ENCODE results near the gene EYS. TPM values are rescaled to one million over a fixed set of nuclear protein-coding genes. Genes with fewer than 3 reads are reported as not detected.

Gene EYS
- polyA plus RNA-seq, 1 experiment = not detected

GRCh38 chr6:63797721-63798120 lies 1909.3 kb downstream of the EYS start:
- ChIA-PET CTCF (interaction anchor here (2.5 kb wide), 1 partner anchor 445 kb away, joined by 12 read pairs; no protein-coding TSS in a partner anchor), POLR2A (no interaction called here)
- TF ChIP-seq, protein P1, sequence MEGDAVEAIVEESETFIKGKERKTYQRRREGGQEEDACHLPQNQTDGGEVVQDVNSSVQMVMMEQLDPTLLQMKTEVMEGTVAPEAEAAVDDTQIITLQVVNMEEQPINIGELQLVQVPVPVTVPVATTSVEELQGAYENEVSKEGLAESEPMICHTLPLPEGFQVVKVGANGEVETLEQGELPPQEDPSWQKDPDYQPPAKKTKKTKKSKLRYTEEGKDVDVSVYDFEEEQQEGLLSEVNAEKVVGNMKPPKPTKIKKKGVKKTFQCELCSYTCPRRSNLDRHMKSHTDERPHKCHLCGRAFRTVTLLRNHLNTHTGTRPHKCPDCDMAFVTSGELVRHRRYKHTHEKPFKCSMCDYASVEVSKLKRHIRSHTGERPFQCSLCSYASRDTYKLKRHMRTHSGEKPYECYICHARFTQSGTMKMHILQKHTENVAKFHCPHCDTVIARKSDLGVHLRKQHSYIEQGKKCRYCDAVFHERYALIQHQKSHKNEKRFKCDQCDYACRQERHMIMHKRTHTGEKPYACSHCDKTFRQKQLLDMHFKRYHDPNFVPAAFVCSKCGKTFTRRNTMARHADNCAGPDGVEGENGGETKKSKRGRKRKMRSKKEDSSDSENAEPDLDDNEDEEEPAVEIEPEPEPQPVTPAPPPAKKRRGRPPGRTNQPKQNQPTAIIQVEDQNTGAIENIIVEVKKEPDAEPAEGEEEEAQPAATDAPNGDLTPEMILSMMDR (IDR thresholded peaks at IDR 0.05; ENCODE audit: low read depth, low read length) = no peak
- Histone ChIP-seq H3K9me3 (ENCODE audit: control insufficient read depth, insufficient read depth, low read length) (no peaks in the 10 kb centered on the region), H3K4me3 (ENCODE audit: low read depth, low read length) (no peak overlapping the region), H3K27me3 (ENCODE audit: control insufficient read depth, insufficient read depth, low read length) (no peaks in the 10 kb centered on the region), H3K27ac (ENCODE audit: low read depth, low read length) (no peak overlapping the region)
- no peak for DNase-seq (ENCODE audit: low read depth, low spot score)

- ChIA-PET POLR2A (no interaction called here), CTCF (no interaction called here)
- Histone ChIP-seq H3K4me3 (ENCODE audit: low read depth, low read length) (no peak overlapping the region), H3K27ac (ENCODE audit: low read depth, low read length) (no peak overlapping the region), H3K9me3 (ENCODE audit: control insufficient read depth, insufficient read depth, low read length) (no peaks in the 10 kb centered on the region), H3K27me3 (ENCODE audit: control insufficient read depth, insufficient read depth, low read length) (no peaks in the 10 kb centered on the region)
- TF ChIP-seq, protein P1 (IDR thresholded peaks at IDR 0.05; ENCODE audit: low read depth, low read length) = no peak
- no peak for DNase-seq (ENCODE audit: low read depth, low spot score)
Observed at GRCh38 chr6:63795826-63796225, 1911.2 kb downstream of the EYS start.

DNA sequence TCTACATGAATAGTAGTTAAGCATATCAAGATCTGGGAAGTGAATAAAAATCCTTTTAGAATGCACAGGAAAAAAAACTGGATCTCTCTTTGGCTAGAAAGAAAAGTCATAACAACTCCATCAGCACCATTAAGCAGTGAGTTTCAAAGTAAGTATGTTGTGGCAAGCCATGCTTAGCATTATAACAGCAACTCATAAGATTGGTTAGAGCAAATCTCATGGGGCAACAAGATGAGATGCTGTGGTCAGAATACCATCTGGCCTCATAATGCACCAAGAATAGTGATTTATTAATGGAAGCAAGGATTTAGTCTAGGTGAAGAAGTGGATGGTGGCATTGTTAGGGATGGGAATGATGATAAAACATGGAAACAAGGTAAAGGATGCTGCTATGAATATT lies 1912.0 kb downstream of the EYS start:
- Histone ChIP-seq H3K27me3 (ENCODE audit: control insufficient read depth, insufficient read depth, low read length) (no peaks in the 10 kb centered on the region), H3K9me3 (ENCODE audit: control insufficient read depth, insufficient read depth, low read length) (no peaks in the 10 kb centered on the region), H3K4me3 (ENCODE audit: low read depth, low read length) (no peak overlapping the region), H3K27ac (ENCODE audit: low read depth, low read length) (no peak overlapping the region)
- DNase-seq (ENCODE audit: low read depth, low spot score) = no peak
- CTCF ChIA-PET = no interaction called here
- TF ChIP-seq, protein P1 (IDR thresholded peaks at IDR 0.05; ENCODE audit: low read depth, low read length) = no peak
- POLR2A ChIA-PET = no interaction called here

- TF ChIP-seq, protein P1 (IDR thresholded peaks at IDR 0.05; ENCODE audit: low read depth, low read length) = no peak
- Histone ChIP-seq H3K4me3 (ENCODE audit: low read depth, low read length) (no peak overlapping the region), H3K27ac (ENCODE audit: low read depth, low read length) (no peak overlapping the region), H3K9me3 (ENCODE audit: control insufficient read depth, insufficient read depth, low read length) (no peaks in the 10 kb centered on the region), H3K27me3 (ENCODE audit: control insufficient read depth, insufficient read depth, low read length) (no peaks in the 10 kb centered on the region)
- POLR2A ChIA-PET = no interaction called here
- CTCF ChIA-PET = interaction anchor here (1.9 to 2.9 kb wide), 2 partner anchors 9 to 441 kb away, joined by 5 to 10 read pairs; no protein-coding TSS in a partner anchor
- no peak for DNase-seq (ENCODE audit: low read depth, low spot score)
Observed at GRCh38 chr6:63793465-63794137, 1913.4 kb downstream of the EYS start.

DNA sequence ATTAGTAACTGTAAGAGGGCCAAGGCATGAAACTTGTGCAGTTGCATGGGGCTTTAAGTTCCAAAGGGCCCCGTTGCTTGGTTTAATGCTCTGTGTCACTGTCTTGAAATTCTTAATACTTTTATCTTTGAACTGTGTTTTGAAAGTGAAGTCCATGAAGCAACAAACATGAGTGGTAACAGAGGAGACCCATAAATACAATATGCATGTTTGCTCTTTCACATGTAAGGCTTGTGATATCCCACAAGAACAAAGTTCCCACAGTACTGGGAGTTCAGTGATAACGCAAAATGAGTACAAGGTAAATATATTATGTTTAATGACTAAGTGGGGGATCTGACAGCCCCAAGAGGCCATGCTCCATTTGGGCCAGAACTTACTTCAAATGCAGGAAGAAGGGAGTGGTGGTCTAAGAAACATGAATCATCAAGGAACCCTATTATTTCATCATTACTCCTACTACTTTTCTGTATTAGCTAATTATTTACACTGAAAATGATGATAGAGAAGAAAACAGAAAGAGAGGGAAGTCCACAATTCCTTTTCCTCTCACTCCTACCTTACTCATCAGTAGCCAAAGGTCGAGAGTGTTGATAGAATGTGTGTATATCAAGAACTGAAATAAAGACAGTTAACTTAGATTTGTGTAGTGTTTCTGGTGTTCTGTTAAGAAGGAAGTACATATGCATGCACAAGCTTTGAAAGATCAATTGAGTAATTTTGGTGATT lies 1914.1 kb downstream of the EYS start:
- Histone ChIP-seq H3K27me3 (ENCODE audit: control insufficient read depth, insufficient read depth, low read length) (no peaks in the 10 kb centered on the region), H3K9me3 (ENCODE audit: control insufficient read depth, insufficient read depth, low read length) (no peaks in the 10 kb centered on the region), H3K27ac (ENCODE audit: low read depth, low read length) (no peak overlapping the region), H3K4me3 (ENCODE audit: low read depth, low read length) (no peak overlapping the region)
- DNase-seq (ENCODE audit: low read depth, low spot score) = no peak
- POLR2A ChIA-PET = no interaction called here
- CTCF ChIA-PET = interaction anchor here (1.9 to 2.9 kb wide), 2 partner anchors 10 to 440 kb away, joined by 5 to 10 read pairs; no protein-coding TSS in a partner anchor
- TF ChIP-seq, protein P1 (IDR thresholded peaks at IDR 0.05; ENCODE audit: low read depth, low read length) = no peak

Measured in AG04450 (cell line).